ENCODE data around the gene ERF. TPM values are rescaled to one million over a fixed set of nuclear protein-coding genes. Genes with fewer than 3 reads are reported as not detected.

ERF gene
- total and polyA plus RNA-seq, 4 experiments from 2014 or later: 2.7 to 39.9 (median 21.1) TPM

DNA sequence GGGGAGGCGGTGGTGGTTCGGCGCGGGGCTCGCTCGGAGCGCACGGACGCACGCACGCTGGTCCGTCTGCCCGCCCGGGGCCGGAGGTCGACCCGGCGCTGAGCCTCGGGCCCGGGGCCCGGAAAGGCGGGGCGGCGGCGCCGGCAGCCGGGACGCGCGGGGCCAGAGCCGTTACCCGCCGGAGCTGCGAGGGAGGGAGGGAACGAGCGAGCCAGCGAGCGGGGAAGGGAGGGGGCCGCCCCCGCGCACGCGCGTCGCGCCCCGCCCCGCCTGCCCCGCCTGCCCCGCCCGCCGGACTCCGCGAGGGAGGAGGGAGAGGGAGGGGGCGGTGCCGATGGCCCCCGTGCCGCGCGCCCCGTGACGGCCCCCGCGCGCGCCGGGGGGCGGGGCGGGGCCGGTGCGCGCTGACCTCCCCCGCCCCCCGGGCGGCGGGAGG, 29.2 kb upstream of the ERF start:
- POLR2A ChIA-PET (ENCODE audit: partially characterized antibody): interaction anchor here (0.6 to 9.3 kb wide), 13 partner anchors 13 to 161 kb away, joined by 3 to 139 read pairs (median 4); partner anchors contain the start of genes CIC, DEDD2, ERF and GSK3A
- no peak overlapping the region for H3K4me3 ChIP-seq (ENCODE audit: low read length in 2 of 2)
- H3K4me3 Mint-ChIP-seq: no peak overlapping the region
- no peaks in the 10 kb centered on the region for H3K9me3 Mint-ChIP-seq
- no peaks in the 10 kb centered on the region for H3K9me3 ChIP-seq (ENCODE audit: control insufficient read depth in 1 of 2, low read length in 2 of 2)
- H3K4me1 ChIP-seq (ENCODE audit: insufficient read depth, low read length): peaks cover 48% of the 10 kb centered on the region
- intact Hi-C loops (cut with micrococcal nuclease): loop anchor here (2.0 to 5.0 kb wide), 3 partner anchors 19 to 113 kb away; partner anchors contain the start of genes PAFAH1B3 and PRR19
- peaks cover 23% of the 10 kb centered on the region for H3K36me3 ChIP-seq (ENCODE audit: insufficient read depth, low read length)
- H3K27ac ChIP-seq (ENCODE audit: low read depth, low read length): peak overlapping the region; percentile 40
- peak; percentile 84 to 93 (median 92) for DNase-seq
- no peaks in the 10 kb centered on the region for H3K27me3 ChIP-seq (ENCODE audit: insufficient read depth, low read length)
- no peak overlapping the region for H3K27ac Mint-ChIP-seq
- CTCF ChIA-PET (ENCODE audit: partially characterized antibody): interaction anchor here (1.5 kb wide), 1 partner anchor 41 kb away, joined by 5 read pairs; no protein-coding TSS in a partner anchor
- peaks cover 25 to 33% (median 29%) of the 10 kb centered on the region in 4 donors for H3K4me1 Mint-ChIP-seq
- peaks cover 0 to 32% of the 10 kb centered on the region in 2 donors for H3K36me3 Mint-ChIP-seq
- no peaks in the 10 kb centered on the region for H3K27me3 Mint-ChIP-seq

GRCh38 chr19:42283188-42284065, 28.5 kb upstream of the ERF start:
- no peaks in the 10 kb centered on the region for H3K27me3 Mint-ChIP-seq
- CTCF ChIA-PET (ENCODE audit: partially characterized antibody): interaction anchor here (0.8 to 1.7 kb wide), 3 partner anchors 12 to 151 kb away, joined by 4 to 7 read pairs (median 4); partner anchors contain the start of gene POU2F2
- H3K4me1 ChIP-seq (ENCODE audit: insufficient read depth, low read length): peaks cover 54% of the 10 kb centered on the region

GRCh38 chr19:42282819-42283187, 27.9 kb upstream of the ERF start:
- POLR2A ChIA-PET (ENCODE audit: partially characterized antibody): interaction anchor here (0.8 to 9.3 kb wide), 11 partner anchors 9 to 207 kb away, joined by 3 to 139 read pairs (median 6); partner anchors contain the start of genes CIC, GSK3A, PAFAH1B3 and PRR19
- no peaks in the 10 kb centered on the region for H3K27me3 Mint-ChIP-seq
- DNase-seq: no peak
- no peaks in the 10 kb centered on the region for H3K27me3 ChIP-seq (ENCODE audit: insufficient read depth, low read length)
- peaks cover 0 to 20% of the 10 kb centered on the region in 2 donors for H3K36me3 Mint-ChIP-seq
- peak overlapping the region in 4 of 8 donors; percentile 63 to 89 (median 69) for H3K4me3 Mint-ChIP-seq
- peak overlapping the region in 1 of 7 donors; percentile 92 for H3K27ac Mint-ChIP-seq
- intact Hi-C loops (cut with micrococcal nuclease): loop anchor here (1.0 to 5.0 kb wide), 9 partner anchors 13 to 150 kb away; partner anchors contain the start of genes CIC, DEDD2 and MEGF8
- H3K27ac ChIP-seq (ENCODE audit: low read depth, low read length): peak overlapping the region; percentile 77
- peaks cover 34 to 40% (median 37%) of the 10 kb centered on the region in 4 donors for H3K4me1 Mint-ChIP-seq
- peaks cover 58% of the 10 kb centered on the region for H3K4me1 ChIP-seq (ENCODE audit: insufficient read depth, low read length)
- CTCF ChIA-PET (ENCODE audit: partially characterized antibody): interaction anchor here (0.8 to 1.7 kb wide), 3 partner anchors 13 to 150 kb away, joined by 4 to 7 read pairs (median 4); partner anchors contain the start of gene POU2F2
- H3K4me3 ChIP-seq (ENCODE audit: low read length in 2 of 2): peak overlapping the region; percentile 1 to 60
- peaks cover 10% of the 10 kb centered on the region for H3K36me3 ChIP-seq (ENCODE audit: insufficient read depth, low read length)
- H3K9me3 ChIP-seq (ENCODE audit: control insufficient read depth in 1 of 2, low read length in 2 of 2): no peaks in the 10 kb centered on the region
- H3K9me3 Mint-ChIP-seq: no peaks in the 10 kb centered on the region

More at GRCh38 chr19:42283188-42284065, 28.5 kb upstream of the ERF start:
- Mint-ChIP-seq H3K9me3 (no peaks in the 10 kb centered on the region), H3K4me3 (no peak overlapping the region), H3K27ac (no peak overlapping the region), H3K4me1 (peaks cover 32 to 37% (median 33%) of the 10 kb centered on the region in 4 donors), H3K36me3 (peaks cover 0 to 25% of the 10 kb centered on the region in 2 donors)
- POLR2A ChIA-PET (ENCODE audit: partially characterized antibody): interaction anchor here (0.7 to 9.3 kb wide), 17 partner anchors 8 to 207 kb away, joined by 3 to 139 read pairs (median 4); partner anchors contain the start of genes CIC, ERF, GSK3A and PAFAH1B3
- H3K9me3 ChIP-seq (ENCODE audit: control insufficient read depth in 1 of 2, low read length in 2 of 2): no peaks in the 10 kb centered on the region
- intact Hi-C loops (cut with micrococcal nuclease): loop anchor here (1.0 to 5.0 kb wide), 10 partner anchors 13 to 150 kb away; partner anchors contain the start of genes CIC, DEDD2, MEGF8 and PAFAH1B3
- peaks cover 17% of the 10 kb centered on the region for H3K36me3 ChIP-seq (ENCODE audit: insufficient read depth, low read length)
- H3K27ac ChIP-seq (ENCODE audit: low read depth, low read length): peak overlapping the region; percentile 77
- peak overlapping the region; percentile 1 to 60 for H3K4me3 ChIP-seq (ENCODE audit: low read length in 2 of 2)
- DNase-seq: peak; percentile 96 to 98 (median 97)
- H3K27me3 ChIP-seq (ENCODE audit: insufficient read depth, low read length): no peaks in the 10 kb centered on the region

- Histone ChIP-seq H3K9me3 (ENCODE audit: control insufficient read depth in 1 of 2, low read length in 2 of 2) (no peaks in the 10 kb centered on the region), H3K27me3 (ENCODE audit: insufficient read depth, low read length) (no peaks in the 10 kb centered on the region), H3K4me3 (ENCODE audit: low read length in 2 of 2) (no peak overlapping the region), H3K27ac (ENCODE audit: low read depth, low read length) (peak overlapping the region; percentile 77), H3K36me3 (ENCODE audit: insufficient read depth, low read length) (peaks cover 3% of the 10 kb centered on the region), H3K4me1 (ENCODE audit: insufficient read depth, low read length) (peaks cover 58% of the 10 kb centered on the region)
- Mint-ChIP-seq H3K9me3 (no peaks in the 10 kb centered on the region), H3K4me3 (peak overlapping the region; percentile 48 to 89 (median 68)), H3K27me3 (no peaks in the 10 kb centered on the region), H3K27ac (peak overlapping the region in 1 of 7 donors; percentile 92), H3K36me3 (peaks cover 0 to 14% of the 10 kb centered on the region in 2 donors), H3K4me1 (peaks cover 34 to 43% (median 40%) of the 10 kb centered on the region in 4 donors)
- intact Hi-C loops (cut with micrococcal nuclease): loop anchor here (5.0 kb wide), 2 partner anchors 85 to 115 kb away; no protein-coding TSS in a partner anchor
- CTCF ChIA-PET (ENCODE audit: partially characterized antibody): interaction anchor here (0.8 to 1.7 kb wide), 3 partner anchors 14 to 150 kb away, joined by 4 to 7 read pairs (median 4); partner anchors contain the start of gene POU2F2
- POLR2A ChIA-PET (ENCODE audit: partially characterized antibody): interaction anchor here (0.8 to 9.3 kb wide), 13 partner anchors 10 to 206 kb away, joined by 3 to 139 read pairs (median 4); partner anchors contain the start of genes CIC, DEDD2, ERF and GSK3A
- DNase-seq: peak in 1 of 5 donors; percentile 55
These were observed 27.2 kb upstream of the ERF start for GRCh38 chr19:42281827-42282762.

DNA sequence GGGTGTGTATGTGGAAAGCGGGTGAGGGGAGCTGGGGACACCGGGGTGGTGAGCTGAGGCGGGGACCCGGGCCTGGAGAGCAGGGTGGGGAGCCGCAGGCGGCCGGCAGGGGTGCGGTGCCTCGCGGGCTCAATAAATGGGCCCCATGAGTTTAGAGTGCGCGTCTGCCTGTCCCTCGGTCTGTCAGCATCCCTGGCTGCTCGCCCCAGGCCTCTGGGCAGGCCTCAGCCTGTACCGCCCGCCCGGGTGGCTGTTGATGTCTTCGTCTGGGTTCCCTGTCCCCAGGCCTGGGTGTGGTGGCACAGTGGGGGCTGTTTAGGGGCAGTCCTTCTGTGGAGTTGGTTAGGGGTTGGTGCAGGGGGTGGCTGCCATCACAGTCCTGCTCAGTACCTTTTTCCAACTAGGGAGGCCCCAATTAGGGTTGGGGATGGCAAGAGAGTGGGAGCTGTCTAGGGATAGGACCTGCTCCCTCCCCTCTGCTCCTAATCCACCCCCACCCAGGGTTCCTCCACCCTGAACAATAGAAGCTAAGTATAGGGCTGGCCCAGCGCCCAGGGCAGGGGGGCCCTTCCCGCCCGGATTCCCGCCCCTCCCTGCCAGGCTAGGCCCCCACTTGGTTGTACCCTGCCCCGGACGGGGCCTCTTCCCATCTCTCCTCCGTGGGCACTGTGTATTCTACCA, 26.4 kb upstream of the ERF start:
- DNase-seq: peak in 4 of 5 donors; percentile 22 to 62 (median 30)
- Histone ChIP-seq H3K9me3 (ENCODE audit: control insufficient read depth in 1 of 2, low read length in 2 of 2) (no peaks in the 10 kb centered on the region), H3K36me3 (ENCODE audit: insufficient read depth, low read length) (no peaks in the 10 kb centered on the region), H3K4me1 (ENCODE audit: insufficient read depth, low read length) (peaks cover 65% of the 10 kb centered on the region), H3K4me3 (ENCODE audit: low read length in 2 of 2) (no peak overlapping the region), H3K27me3 (ENCODE audit: insufficient read depth, low read length) (no peaks in the 10 kb centered on the region), H3K27ac (ENCODE audit: low read depth, low read length) (peak overlapping the region; percentile 77)
- POLR2A ChIA-PET (ENCODE audit: partially characterized antibody): interaction anchor here (1.3 to 9.3 kb wide), 8 partner anchors 12 to 159 kb away, joined by 4 to 139 read pairs (median 8); partner anchors contain the start of genes CIC, DEDD2, ERF and GSK3A
- intact Hi-C loops (cut with micrococcal nuclease): loop anchor here (5.0 kb wide), 2 partner anchors 84 to 116 kb away; no protein-coding TSS in a partner anchor
- H3K27me3 Mint-ChIP-seq: no peaks in the 10 kb centered on the region
- peaks cover 39 to 50% (median 45%) of the 10 kb centered on the region in 4 donors for H3K4me1 Mint-ChIP-seq
- peak overlapping the region; percentile 62 to 89 (median 76) for H3K4me3 Mint-ChIP-seq
- CTCF ChIA-PET (ENCODE audit: partially characterized antibody): interaction anchor here (1.7 to 3.3 kb wide), 2 partner anchors 15 to 172 kb away, joined by 7 to 17 read pairs; no protein-coding TSS in a partner anchor
- H3K36me3 Mint-ChIP-seq: peaks cover 0 to 14% of the 10 kb centered on the region in 2 donors
- no peaks in the 10 kb centered on the region for H3K9me3 Mint-ChIP-seq
- H3K27ac Mint-ChIP-seq: peak overlapping the region in 2 of 7 donors; percentile 91 to 92
